GM12801 (cell line): ENCODE measurements around the gene LCN6.

Source experiments
- CTCF ChIP-seq: IDR thresholded peaks from one replicate; pipeline ENCODE4 v1.5.1; 2011; ENCODE audit warnings: control low read depth; ENCODE audit not compliant: insufficient read length; ENCODE audit errors: extremely low read depth

Gene LCN6

GRCh38 chr9:136695955-136696354, 52.4 kb downstream of the LCN6 start:
- TF ChIP-seq CTCF: no peak

- no peak for TF ChIP-seq CTCF
Observed at GRCh38 chr9:136695435-136695895, 52.9 kb downstream of the LCN6 start.

- no peak for TF ChIP-seq CTCF
Observed at GRCh38 chr9:136694872-136695247, 53.5 kb downstream of the LCN6 start.

- no peak for TF ChIP-seq CTCF
Observed at GRCh38 chr9:136694163-136694871, 54.0 kb downstream of the LCN6 start.
